ENCODE results near the gene MYO5B. TPM values are rescaled to one million over a fixed set of nuclear protein-coding genes. Genes with fewer than 3 reads are reported as not detected.

Gene MYO5B
- polyA plus RNA-seq, 1 of the 3 experiments (the other 2 are of a cell fraction) = 1.3 TPM

- ChIA-PET CTCF (interaction anchor here (1.2 kb wide), 1 partner anchor 8 kb away, joined by 3 read pairs; no protein-coding TSS in a partner anchor), POLR2A (no interaction called here)
- Histone ChIP-seq H3K36me3 (replicated peaks in 1 of 2; ENCODE audit: control insufficient read depth in 1 of 2, insufficient read depth in 2 of 2, low read length in 1 of 2) (peaks cover 0 to 3% of the 10 kb centered on the region in 2 experiments), H3K4me3 (ENCODE audit: low read depth in 2 of 2, low read length in 1 of 2) (no peak overlapping the region), H4K20me1 (ENCODE audit: insufficient read depth) (no peaks in the 10 kb centered on the region), H3K4me1 (ENCODE audit: control insufficient read depth in 1 of 2, insufficient read depth in 2 of 2, low read depth in 1 of 2, low read length in 1 of 2) (no peaks in the 10 kb centered on the region), H3K9ac (no peak overlapping the region), H3K9me3 (no peaks in the 10 kb centered on the region), H3K27me3 (ENCODE audit: insufficient read depth) (no peaks in the 10 kb centered on the region), H3K27ac (ENCODE audit: low read depth in 2 of 2, low read length in 1 of 2) (no peak overlapping the region), H3K9me2 (no peaks in the 10 kb centered on the region), H3K79me2 (ENCODE audit: insufficient read depth) (no peaks in the 10 kb centered on the region), H2AFZ (ENCODE audit: low read depth) (no peak overlapping the region), H3F3A (replicated peaks; ENCODE audit: insufficient read depth) (no peaks in the 10 kb centered on the region), H3K4me2 (no peak overlapping the region)
- WGBS (ENCODE audit: low lambda C conversion rate) = 75% methylated on average over 2 of the region's 2 CpGs
- no peak for TF ChIP-seq SMC3 (IDR thresholded peaks at IDR 0.05; ENCODE audit: low read depth, low read length)
- DNase-seq = no peak
Measured at GRCh38 chr18:49835405-49835804, 359.5 kb downstream of the MYO5B start.

GRCh38 chr18:49834258-49834657 lies 360.7 kb downstream of the MYO5B start:
- no peaks in the 10 kb centered on the region for H4K20me1 ChIP-seq (ENCODE audit: insufficient read depth)
- H3K4me2 ChIP-seq = no peak overlapping the region
- H3K4me3 ChIP-seq (ENCODE audit: low read depth in 2 of 2, low read length in 1 of 2) = no peak overlapping the region
- no peaks in the 10 kb centered on the region for H3K27me3 ChIP-seq (ENCODE audit: insufficient read depth)
- H3K79me2 ChIP-seq (ENCODE audit: insufficient read depth) = no peaks in the 10 kb centered on the region
- H3F3A ChIP-seq (replicated peaks; ENCODE audit: insufficient read depth) = no peaks in the 10 kb centered on the region
- POLR2A ChIA-PET = interaction anchor here (0.6 kb wide), 1 partner anchor 20 kb away, joined by 3 read pairs; no protein-coding TSS in a partner anchor
- no peak overlapping the region for H3K27ac ChIP-seq (ENCODE audit: low read depth in 2 of 2, low read length in 1 of 2)
- H3K36me3 ChIP-seq (replicated peaks in 1 of 2; ENCODE audit: control insufficient read depth in 1 of 2, insufficient read depth in 2 of 2, low read length in 1 of 2) = peaks cover 0 to 8% of the 10 kb centered on the region in 2 experiments
- H2AFZ ChIP-seq (ENCODE audit: low read depth) = no peak overlapping the region
- no peaks in the 10 kb centered on the region for H3K9me2 ChIP-seq
- no peak for TF ChIP-seq POLR2AphosphoS5 (IDR thresholded peaks at IDR 0.05; ENCODE audit: low read depth, low read length)
- no peak for TF ChIP-seq FOXJ3 (CRISPR knock-in tag; IDR thresholded peaks at IDR 0.05)
- no peak for TF ChIP-seq TAF1 (IDR thresholded peaks at IDR 0.05; ENCODE audit: borderline replicate concordance, low read depth, low read length)
- no peak for TF ChIP-seq CTCF (IDR thresholded peaks at IDR 0.05)
- TF ChIP-seq USF2 (IDR thresholded peaks at IDR 0.05; ENCODE audit: borderline replicate concordance, low read depth, low read length) = no peak
- no peak for TF ChIP-seq TEAD4 (IDR thresholded peaks at IDR 0.05; ENCODE audit: borderline replicate concordance, insufficient read depth)
- TF ChIP-seq PBX3 (IDR thresholded peaks at IDR 0.05) = no peak
- TF ChIP-seq NFIC (IDR thresholded peaks at IDR 0.05; ENCODE audit: borderline replicate concordance) = no peak
- no peak for TF ChIP-seq GATA2 (CRISPR knock-in tag; IDR thresholded peaks at IDR 0.05)
- no peak for TF ChIP-seq GABPA (IDR thresholded peaks at IDR 0.05; ENCODE audit: low read depth)
- TF ChIP-seq NRF1 (IDR thresholded peaks at IDR 0.05; ENCODE audit: low read depth, low read length) = no peak
- TF ChIP-seq MXI1 (IDR thresholded peaks at IDR 0.05; ENCODE audit: low read depth, low read length) = no peak
- TF ChIP-seq EP300 (IDR thresholded peaks at IDR 0.05; ENCODE audit: borderline replicate concordance in 1 of 2, low read depth in 1 of 2, low read length in 1 of 2) = no peak
- TF ChIP-seq RCOR1 (IDR thresholded peaks at IDR 0.05; ENCODE audit: low read length) = no peak
- TF ChIP-seq REST (IDR thresholded peaks at IDR 0.05; ENCODE audit: low read depth, low read length) = no peak
- TF ChIP-seq FOXM1 (IDR thresholded peaks at IDR 0.05; ENCODE audit: low read depth) = no peak
- no peak for TF ChIP-seq MAX (IDR thresholded peaks at IDR 0.05; ENCODE audit: low read depth)
- no peak for TF ChIP-seq EZH2phosphoT487 (IDR thresholded peaks at IDR 0.05; ENCODE audit: borderline replicate concordance, low read depth)
- no peak for TF ChIP-seq RAD21 (IDR thresholded peaks at IDR 0.05; ENCODE audit: low read length)
- WGBS (ENCODE audit: low lambda C conversion rate) = 97% methylated on average over 3 of the region's 3 CpGs
- H3K4me1 ChIP-seq (ENCODE audit: control insufficient read depth in 1 of 2, insufficient read depth in 2 of 2, low read depth in 1 of 2, low read length in 1 of 2) = no peaks in the 10 kb centered on the region
- no peaks in the 10 kb centered on the region for H3K9me3 ChIP-seq
- no peak for DNase-seq
- CTCF ChIA-PET = interaction anchor here (0.9 to 1.8 kb wide), 3 partner anchors 9 to 324 kb away, joined by 3 to 12 read pairs (median 4); no protein-coding TSS in a partner anchor
- H3K9ac ChIP-seq = no peak overlapping the region

All from SK-N-SH (cell line).